Activated CD4-positive, alpha-beta T cell treated with anti-CD3 and anti-CD28 coated beads for 48 hours (primary cell): ENCODE data around the gene TRIM15.
A peak's percentile ranks its signal among the peaks of the same experiment; 100 is the strongest.

Source experiments
- DNase-seq: peaks from one replicate; pipeline ENCODE4 v3.0.0-alpha.2; 2020

TRIM15 gene

GRCh38 chr6:30147096-30147495, 16.2 kb upstream of the TRIM15 start:
- no peak for DNase-seq

GRCh38 chr6:30149234-30149633, 14.1 kb upstream of the TRIM15 start:
- no peak for DNase-seq

GRCh38 chr6:30149858-30150550, 13.3 kb upstream of the TRIM15 start:
- DNase-seq: no peak

GRCh38 chr6:30150671-30151395, 12.5 kb upstream of the TRIM15 start:
- DNase-seq: no peak

- DNase-seq: no peak
Measured at GRCh38 chr6:30151580-30151979, 11.8 kb upstream of the TRIM15 start.

- DNase-seq: no peak
Measured at GRCh38 chr6:30152016-30152673, 11.2 kb upstream of the TRIM15 start.

GRCh38 chr6:30152910-30153610, 10.3 kb upstream of the TRIM15 start:
- no peak for DNase-seq

- DNase-seq: no peak
Measured at GRCh38 chr6:30154061-30154460, 9.3 kb upstream of the TRIM15 start.

- DNase-seq: no peak
Measured at GRCh38 chr6:30154709-30155519, 8.4 kb upstream of the TRIM15 start.

GRCh38 chr6:30155520-30156261, 7.7 kb upstream of the TRIM15 start:
- no peak for DNase-seq

- DNase-seq: no peak
Measured at GRCh38 chr6:30156262-30156599, 7.1 kb upstream of the TRIM15 start.

GRCh38 chr6:30156774-30157173, 6.6 kb upstream of the TRIM15 start:
- no peak for DNase-seq

- DNase-seq: no peak
Measured at GRCh38 chr6:30157581-30157980, 5.8 kb upstream of the TRIM15 start.

GRCh38 chr6:30157999-30158398, 5.3 kb upstream of the TRIM15 start:
- DNase-seq: no peak

- peak; percentile 52 for DNase-seq
Measured at GRCh38 chr6:30158475-30159040, 4.8 kb upstream of the TRIM15 start.

GRCh38 chr6:30160008-30160784, 3.1 kb upstream of the TRIM15 start:
- DNase-seq: no peak

GRCh38 chr6:30160785-30161531, 2.4 kb upstream of the TRIM15 start, which contains the start of gene TRIM10:
Gene TRIM10 (minus strand): TSS chr6:30161211. CDS start chr6:30160858, 353 bp downstream.
- DNase-seq: no peak

- no peak for DNase-seq
Measured at GRCh38 chr6:30162265-30163089, 869 bp upstream of the TRIM15 start.
